Epithelial cell of proximal tubule (primary cell): ENCODE measurements around the gene C6orf52. TPM values are rescaled to one million over a fixed set of nuclear protein-coding genes. Genes with fewer than 3 reads are reported as not detected.
A peak's percentile ranks its signal among the peaks of the same experiment; 100 is the strongest.
"Not testable (repeated sequence)": the region's sequence is repeated elsewhere in the genome, so short reads cannot be mapped to it uniquely, and the experiment has no call there.

Experiments
- DNase-seq: peaks from one replicate; pipeline ENCODE4 v3.0.0-alpha.2; 2011; ENCODE audit warnings: low read depth
- H3K4me3 ChIP-seq: 2 replicates; pipeline ENCODE4 v1.5.1; 2011; ENCODE audit warnings: low read depth, mild to moderate bottlenecking, low read length
- total RNA-seq: library from RNA; depleted of rRNA; stranded (reverse); fragments of >200 nt; gene quantifications from 2 replicates; pipeline ENCODE4 v1.2.3, GENCODE V29; 2015
- TF ChIP-seq, protein P1 (sequence below): conservative IDR thresholded peaks from 2 replicates; pipeline ENCODE4 v1.5.1; 2012; ENCODE audit warnings: low read depth, mild to moderate bottlenecking, low read length

C6orf52 gene
- total RNA-seq, 1 donor from 2014 or later: 2.5 TPM

DNA sequence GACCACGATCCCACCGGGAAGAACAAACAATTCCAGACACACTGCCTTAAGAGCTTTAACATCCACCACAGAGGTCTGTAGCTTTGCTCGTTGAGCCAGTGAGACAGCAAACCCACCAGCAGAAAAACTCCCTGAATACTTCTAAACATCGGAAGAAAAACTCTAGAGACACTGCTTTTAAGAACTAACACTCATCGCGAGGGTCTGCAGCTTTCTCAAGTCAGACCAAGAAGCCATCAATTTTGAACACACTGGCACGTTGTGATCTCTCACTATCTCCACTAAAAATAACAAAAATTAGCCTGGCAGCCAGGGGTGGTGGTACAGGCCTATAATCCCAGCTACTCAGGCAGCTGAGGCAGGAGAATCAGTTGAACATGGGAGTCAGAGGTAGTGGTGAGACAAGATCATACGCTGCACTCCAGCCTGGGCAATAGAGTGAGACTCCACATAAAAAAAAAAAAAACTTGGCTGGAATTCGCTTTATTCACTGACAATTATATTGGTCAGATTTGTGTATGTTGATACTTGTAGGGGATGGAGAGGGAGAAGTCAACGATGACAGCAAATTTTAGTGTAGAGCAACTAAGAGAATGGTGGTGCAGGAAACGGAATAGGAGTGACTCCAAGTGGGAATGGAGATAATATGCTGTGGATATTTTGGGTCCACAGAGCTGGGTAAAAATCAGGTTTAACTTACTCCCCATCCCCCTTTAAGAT lies 27.6 kb upstream of the C6orf52 start:
- peak overlapping the region; percentile 77 for H3K4me3 ChIP-seq
- TF ChIP-seq, protein P1, sequence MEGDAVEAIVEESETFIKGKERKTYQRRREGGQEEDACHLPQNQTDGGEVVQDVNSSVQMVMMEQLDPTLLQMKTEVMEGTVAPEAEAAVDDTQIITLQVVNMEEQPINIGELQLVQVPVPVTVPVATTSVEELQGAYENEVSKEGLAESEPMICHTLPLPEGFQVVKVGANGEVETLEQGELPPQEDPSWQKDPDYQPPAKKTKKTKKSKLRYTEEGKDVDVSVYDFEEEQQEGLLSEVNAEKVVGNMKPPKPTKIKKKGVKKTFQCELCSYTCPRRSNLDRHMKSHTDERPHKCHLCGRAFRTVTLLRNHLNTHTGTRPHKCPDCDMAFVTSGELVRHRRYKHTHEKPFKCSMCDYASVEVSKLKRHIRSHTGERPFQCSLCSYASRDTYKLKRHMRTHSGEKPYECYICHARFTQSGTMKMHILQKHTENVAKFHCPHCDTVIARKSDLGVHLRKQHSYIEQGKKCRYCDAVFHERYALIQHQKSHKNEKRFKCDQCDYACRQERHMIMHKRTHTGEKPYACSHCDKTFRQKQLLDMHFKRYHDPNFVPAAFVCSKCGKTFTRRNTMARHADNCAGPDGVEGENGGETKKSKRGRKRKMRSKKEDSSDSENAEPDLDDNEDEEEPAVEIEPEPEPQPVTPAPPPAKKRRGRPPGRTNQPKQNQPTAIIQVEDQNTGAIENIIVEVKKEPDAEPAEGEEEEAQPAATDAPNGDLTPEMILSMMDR: no peak
- DNase-seq: no peak

DNA sequence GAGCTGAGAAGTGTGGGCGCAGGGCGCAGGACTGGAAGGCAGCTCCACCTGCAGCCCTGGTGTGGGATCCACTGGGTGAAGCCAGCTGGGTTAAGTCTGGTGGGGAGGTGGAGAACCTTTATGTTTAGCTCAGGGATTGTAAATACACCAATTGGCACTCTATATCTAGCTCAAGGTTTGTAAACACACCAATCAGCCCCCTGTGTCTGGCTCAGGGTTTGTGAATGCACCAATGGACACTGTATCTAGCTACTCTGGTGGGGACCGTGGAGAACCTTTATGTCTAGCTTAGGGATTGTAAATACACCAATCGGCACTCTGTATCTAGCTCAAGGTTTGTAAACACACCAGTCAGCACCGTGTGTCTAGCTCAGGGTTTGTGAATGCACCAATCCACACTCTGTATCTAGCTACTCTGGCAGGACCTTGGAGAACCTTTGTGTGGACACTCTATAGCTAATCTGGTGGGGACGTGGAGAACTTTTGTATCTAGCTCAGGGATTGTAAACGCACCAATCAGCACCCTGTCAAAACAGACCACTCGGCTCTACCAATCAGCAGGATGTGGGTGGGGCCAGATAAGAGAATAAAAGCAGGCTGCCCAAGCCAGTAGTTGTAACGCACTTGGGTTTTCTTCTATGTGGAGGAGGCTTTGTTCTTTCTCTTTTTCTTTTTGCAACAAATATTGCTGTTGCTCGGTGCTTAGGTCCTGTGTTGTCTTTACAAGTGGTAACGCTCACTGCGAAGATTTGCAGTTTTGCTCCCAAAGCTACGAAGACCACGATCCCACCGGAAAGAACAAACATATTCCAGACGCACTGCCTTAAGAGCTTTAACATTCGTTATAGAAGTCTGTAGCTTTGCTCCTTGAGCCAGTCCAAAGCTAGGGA lies 26.8 kb upstream of the C6orf52 start:
- peak overlapping the region; percentile 60 for H3K4me3 ChIP-seq
- DNase-seq: not testable (repeated sequence)

DNA sequence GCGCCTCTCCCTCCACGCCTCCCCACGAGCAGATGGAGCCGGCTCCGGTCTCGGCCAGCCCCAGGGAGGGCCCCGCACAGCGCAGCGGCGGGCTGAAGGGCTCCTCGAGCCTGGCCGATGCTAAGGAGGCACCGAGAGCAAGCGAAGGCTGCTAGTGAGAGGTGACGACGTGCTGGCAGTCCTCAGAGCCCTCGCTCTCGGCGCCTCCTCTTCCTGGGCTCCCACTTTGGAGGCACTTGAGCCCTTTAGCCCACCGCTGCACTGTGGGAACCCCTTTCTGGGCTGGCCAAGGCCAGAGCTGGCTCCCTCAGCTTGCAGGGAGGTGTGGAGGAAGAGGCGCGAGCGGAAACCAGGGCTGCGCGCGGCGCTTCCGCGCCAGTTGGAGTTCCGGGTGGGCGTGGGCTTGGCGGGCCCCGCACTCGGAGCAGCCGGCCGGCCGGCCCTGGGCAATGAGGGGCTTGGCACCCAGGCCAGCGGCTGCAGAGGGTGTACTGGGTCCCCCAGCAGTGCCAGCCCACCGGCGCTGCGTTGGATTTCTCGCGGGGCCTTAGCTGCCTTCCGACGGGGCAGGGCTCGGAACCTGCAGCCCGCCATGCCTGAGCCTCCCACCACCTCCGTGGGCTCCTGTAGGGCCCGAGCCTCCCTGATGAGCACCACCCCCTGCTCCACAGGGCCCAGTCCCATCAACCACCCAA lies 26.0 kb upstream of the C6orf52 start:
- H3K4me3 ChIP-seq: peak overlapping the region; percentile 60
- TF ChIP-seq, protein P1: no peak
- no peak for DNase-seq

DNA sequence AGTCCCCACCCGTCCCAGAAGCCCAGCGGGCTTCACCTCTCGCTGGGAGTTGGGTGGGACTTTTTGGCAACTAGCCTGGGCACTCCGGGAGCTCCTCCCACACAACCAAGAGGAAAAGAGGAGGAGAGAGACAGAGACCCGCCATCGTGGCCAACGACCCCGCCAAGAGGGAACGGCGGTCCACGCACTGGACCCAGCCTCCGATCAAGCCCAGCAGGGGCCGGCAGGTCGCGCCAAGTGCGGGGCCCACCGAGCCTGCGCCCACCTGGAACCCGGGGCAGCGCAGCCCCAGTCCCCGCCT lies 25.5 kb upstream of the C6orf52 start:
- peak overlapping the region; percentile 60 for H3K4me3 ChIP-seq
- TF ChIP-seq, protein P1: no peak
- no peak for DNase-seq

DNA sequence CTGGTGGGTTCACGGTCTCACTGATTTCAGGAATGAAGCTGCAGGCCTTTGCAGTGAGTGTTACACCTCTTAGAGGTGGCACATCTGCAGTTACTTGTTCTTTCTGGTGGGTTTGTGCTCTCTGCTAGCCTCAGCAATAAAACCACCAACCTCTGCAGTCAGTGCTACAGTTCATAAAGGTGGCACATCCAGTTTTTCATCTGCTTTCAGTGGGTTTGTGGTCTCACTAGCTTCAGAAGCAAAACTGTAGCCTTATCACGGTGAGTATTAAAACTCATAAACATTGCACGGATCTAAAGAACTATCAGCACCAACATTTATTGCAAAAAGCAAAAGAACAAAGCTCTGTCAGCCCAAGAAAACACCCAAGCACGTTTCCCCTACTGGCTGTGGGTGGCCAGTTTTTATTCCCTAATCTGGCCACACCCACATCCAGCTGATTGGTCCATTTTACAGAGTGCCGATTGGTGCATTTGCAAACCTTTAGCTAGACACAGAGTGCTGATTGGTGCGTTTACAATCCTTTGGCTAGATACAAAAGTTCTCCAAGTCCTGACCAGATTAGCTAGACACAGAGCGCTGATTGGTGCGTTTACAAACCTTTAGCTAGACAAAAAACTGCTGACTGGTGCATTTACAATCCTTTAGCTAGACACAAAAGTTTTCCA lies 25.0 kb upstream of the C6orf52 start:
- peak overlapping the region; percentile 60 for H3K4me3 ChIP-seq
- DNase-seq: no peak

DNA sequence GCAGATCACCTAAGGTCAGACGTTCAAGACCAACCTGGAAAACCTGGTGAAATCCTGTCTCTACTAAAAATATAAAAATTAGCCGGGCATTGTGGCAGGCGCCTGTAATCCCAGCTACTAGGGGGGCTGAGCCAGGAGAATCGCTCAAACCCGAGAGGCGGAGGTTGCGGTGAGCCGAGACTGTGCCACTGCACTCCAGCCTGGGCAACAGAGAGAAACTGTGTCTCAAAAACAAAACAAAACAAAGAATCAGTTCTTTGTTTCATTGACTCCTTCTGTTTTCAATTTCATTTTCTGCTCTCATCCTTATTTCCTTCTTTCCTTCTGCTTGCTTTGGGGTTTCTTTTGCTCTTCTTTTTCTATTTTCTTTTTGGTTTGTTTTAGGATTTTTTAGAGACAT lies 19.5 kb upstream of the C6orf52 start:
- H3K4me3 ChIP-seq: no peak overlapping the region
- no peak for DNase-seq
- TF ChIP-seq, protein P1: no peak

More for the DNA sequence above, 25.0 kb upstream of the C6orf52 start:
- TF ChIP-seq, protein P1: no peak

DNA sequence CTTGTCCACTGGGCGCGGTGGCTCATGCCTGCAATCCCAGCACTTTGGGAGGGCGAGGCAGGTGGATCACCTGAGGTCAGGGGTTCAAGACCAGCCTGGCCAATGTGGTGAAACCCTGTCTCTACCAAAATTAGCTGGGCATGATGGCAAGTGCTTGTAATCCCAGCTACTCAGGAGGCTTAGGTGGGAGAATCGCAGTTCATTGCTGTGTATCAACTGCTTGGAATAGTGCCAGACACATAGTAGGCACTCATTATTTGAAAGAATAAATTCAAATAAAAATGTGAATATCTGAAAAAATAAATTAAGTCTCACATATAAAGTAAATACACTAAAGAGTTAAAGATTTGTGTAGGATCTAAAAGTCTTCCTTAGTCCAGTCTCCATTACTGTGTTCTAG lies 2.2 kb upstream of the C6orf52 start:
- no peak overlapping the region for H3K4me3 ChIP-seq
- TF ChIP-seq, protein P1: no peak
- DNase-seq: no peak
